ENCODE data around the gene RITA1. TPM values are rescaled to one million over a fixed set of nuclear protein-coding genes. Genes with fewer than 3 reads are reported as not detected.

RITA1 gene
- total RNA-seq, 1 donor from 2014 or later, result 14.2 TPM

Other genes with a start within 250 kb of the RITA1 start
- gene OAS3, start 247.2 kb upstream of the RITA1 start, total RNA-seq, result 6.4 and 6.5 TPM in 2 replicates
- gene OAS2, start 207.2 kb upstream of the RITA1 start, total RNA-seq, result 2.9 and 4.5 TPM in 2 replicates
- 1.8 and 6.1 TPM in 2 replicates for gene DTX1, start 129.0 kb upstream of the RITA1 start, total RNA-seq
- gene RASAL1, start 50.0 kb upstream of the RITA1 start, total RNA-seq, result not detected in 2 replicates
- not detected in 2 replicates for gene CFAP73, start 36.0 kb upstream of the RITA1 start, total RNA-seq
- gene DDX54, start 243 bp upstream of the RITA1 start, total RNA-seq, result 32.5 and 38.8 TPM in 2 replicates
- 5.5 and 7.2 TPM in 2 replicates for gene TPCN1, start 35.7 kb downstream of the RITA1 start, total RNA-seq
- 12.6 and 15.6 TPM in 2 replicates for gene SLC8B1, start 149.4 kb downstream of the RITA1 start, total RNA-seq
- 16.7 and 25.0 TPM in 2 replicates for gene PLBD2, start 172.9 kb downstream of the RITA1 start, total RNA-seq
- gene SDS, start 218.2 kb downstream of the RITA1 start, total RNA-seq, result under 0.01 TPM in 1 of 2 replicates, not detected in the other
- 3.3 and 4.0 TPM in 2 replicates for gene SDSL, start 236.7 kb downstream of the RITA1 start, total RNA-seq